ENCODE measurements around the gene KRTAP10-2.

The KRTAP10-2 gene

GRCh38 chr21:44537930-44538911 lies 13.1 kb downstream of the KRTAP10-2 start:
- DNase-seq, result no peak

DNA sequence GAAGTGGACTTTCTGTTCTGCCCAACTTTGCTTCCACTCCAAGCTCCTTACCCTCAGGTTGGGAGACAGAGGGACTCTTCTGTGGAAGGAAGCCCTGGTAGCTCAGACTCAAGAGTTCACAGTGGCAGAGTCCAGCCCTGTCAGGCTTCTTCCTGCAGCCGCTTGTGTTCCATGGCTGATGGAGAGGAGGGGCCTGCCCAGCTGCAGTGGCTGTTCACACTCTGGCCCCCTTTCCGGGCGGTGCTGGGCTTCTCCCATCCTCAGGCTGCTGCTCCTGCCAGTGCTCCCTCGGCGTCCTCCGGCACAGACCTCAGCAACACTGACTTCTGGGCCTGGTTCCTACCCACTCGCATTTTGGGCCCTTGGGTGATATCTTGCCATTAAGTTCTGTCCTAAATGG lies 15.3 kb downstream of the KRTAP10-2 start:
- DNase-seq, result no peak

- DNase-seq, result no peak
Measured at GRCh38 chr21:44534688-44535087, 16.6 kb downstream of the KRTAP10-2 start.

DNA sequence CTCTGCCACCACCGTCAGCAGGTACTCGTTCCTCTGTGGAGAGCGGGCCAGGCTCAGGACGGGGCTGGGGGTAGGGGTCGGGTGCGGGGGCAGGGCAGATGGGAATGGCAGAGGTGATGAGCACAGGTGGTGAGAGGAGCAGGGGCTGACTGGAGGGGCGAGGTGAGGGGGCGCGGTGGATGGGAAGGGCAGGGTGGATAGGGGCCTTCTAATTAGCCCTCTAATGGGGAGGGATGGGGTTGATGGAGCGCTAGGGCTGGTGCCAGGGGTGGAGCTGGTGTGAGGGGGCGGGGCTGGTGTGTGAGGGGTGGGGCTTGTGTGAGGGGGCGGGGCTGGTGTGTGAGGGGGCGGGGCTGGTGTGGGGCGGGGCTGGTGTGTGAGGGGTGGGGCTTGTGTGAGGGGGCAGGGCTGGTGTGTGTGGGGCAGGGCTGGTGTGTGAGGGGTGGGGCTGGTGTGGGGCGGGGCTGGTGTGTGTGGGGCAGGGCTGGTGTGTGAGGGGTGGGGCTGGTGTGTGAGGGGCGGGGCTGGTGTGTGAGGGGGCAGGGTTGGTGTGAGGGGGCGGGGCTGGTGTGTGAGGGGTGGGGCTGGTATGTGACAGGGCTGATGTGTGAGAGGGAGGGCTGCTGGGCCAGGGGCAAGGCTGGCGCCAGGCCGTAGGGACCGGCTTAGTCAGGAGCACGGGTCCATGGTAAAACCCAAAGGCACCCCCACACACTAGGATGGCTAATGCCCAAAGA lies 17.2 kb downstream of the KRTAP10-2 start:
- no peak for DNase-seq

- no peak for DNase-seq
Measured at GRCh38 chr21:44533121-44533890, 18.0 kb downstream of the KRTAP10-2 start.

GRCh38 chr21:44532712-44533111 lies 18.6 kb downstream of the KRTAP10-2 start:
- no peak for DNase-seq

DNA sequence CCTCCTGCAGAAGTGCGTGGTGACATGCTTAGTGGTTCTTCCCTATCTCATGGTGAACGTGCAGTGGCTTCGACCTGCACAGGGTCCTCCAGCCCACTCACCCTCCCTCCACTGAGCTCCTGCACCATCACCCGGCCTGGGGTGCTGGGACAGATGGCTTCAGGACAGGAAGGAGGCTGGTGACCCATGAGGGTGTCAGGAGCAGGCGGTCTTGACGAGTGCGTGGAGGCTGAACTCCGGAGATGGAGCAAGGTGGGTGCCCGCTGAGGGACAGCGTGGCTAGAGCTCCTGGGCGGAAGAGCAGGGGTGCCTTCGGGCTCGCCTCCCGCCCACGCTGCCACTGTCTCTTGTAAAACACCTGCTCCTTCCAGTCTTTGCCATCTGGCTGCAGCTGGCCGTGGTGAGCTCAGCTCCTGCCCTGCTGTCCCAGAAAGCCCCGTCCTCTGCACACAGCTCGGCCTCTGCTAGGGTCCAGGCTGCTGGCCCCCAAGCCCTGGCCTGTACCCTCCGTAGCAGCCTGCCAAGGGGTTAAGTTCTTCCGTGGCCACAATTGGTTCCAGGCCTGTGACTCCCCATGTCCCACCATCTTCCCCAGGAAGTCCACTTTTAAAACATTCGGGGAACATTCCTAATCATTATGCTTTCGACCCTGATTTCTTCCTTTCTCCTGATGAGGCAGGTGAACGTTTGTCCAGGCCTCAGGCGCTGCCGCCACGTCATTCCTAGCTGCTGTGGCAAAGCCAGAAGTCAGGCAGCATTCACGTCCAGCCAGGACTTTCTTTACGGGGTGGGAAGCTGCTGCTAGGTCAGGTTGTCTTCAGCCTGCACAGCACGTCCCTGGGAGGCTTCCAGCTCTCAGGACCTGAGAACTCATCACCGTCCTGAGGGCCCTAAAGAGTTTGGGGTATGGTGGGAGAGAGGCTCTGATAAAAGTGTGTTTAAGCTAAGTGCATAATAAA lies 19.4 kb downstream of the KRTAP10-2 start:
- no peak for DNase-seq

DNA sequence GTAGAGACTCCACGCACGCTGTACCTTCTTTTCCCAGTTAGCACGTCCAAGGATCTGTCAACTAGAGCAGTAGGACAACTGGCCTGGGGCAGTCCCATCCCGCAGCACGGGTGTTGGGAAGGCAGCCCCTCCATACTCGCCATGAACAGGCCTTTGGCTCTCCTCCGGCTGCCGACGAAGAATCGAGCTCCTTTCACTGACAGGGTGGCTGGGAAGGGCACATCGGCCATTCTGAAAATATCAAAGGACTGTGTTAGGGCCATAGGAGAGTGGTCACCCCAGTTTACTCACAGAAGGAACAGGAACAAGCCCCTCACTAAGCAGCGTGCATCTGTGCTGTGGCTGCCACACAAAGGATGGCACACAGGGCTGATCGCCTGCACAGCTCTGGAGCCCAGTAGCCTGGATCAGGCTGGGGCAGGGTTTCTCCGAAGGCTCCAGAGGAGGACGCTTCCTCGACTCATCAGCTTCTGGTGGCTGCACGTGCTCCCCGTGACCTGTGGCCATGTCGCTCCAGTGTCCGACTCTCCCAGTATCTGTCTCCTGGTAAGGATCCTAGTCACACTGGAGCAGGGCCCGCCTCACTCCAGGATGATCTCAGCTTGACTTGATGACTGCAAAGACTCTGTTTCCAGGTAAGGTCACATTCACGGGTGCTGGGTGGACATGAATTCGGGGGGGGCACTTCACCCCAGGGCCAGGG lies 20.3 kb downstream of the KRTAP10-2 start:
- no peak for DNase-seq

DNA sequence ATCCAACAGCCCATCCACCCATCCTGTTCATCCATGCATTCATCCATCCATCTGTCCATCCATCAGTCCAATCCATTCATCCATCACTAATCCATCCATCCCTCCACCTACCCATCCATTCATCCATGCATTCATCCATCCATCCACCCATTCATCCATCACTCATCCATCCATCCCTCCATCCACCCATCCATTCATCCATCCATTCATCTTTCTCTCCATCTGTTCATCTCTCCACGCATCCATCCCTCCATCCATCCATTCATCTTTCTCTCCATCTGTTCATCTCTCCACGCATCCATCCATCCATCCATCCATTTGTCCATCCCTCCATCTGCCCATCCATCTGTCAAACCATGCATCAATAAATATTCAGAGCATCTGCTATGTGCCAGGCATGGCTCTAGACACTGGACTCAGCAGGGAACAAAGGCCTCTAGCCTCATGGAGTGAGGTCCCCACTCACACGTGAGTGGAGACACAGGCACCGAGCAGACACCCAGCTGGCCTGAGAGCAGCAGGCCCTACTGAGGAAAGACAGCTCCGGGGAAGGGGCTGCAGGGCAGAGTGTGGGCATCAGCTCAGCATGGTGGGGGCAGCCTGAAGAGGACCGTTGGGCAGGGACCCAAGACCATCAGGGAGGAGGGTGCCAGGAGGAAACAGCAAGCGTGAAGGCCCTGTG lies 20.9 kb downstream of the KRTAP10-2 start:
- DNase-seq, result no peak

DNA sequence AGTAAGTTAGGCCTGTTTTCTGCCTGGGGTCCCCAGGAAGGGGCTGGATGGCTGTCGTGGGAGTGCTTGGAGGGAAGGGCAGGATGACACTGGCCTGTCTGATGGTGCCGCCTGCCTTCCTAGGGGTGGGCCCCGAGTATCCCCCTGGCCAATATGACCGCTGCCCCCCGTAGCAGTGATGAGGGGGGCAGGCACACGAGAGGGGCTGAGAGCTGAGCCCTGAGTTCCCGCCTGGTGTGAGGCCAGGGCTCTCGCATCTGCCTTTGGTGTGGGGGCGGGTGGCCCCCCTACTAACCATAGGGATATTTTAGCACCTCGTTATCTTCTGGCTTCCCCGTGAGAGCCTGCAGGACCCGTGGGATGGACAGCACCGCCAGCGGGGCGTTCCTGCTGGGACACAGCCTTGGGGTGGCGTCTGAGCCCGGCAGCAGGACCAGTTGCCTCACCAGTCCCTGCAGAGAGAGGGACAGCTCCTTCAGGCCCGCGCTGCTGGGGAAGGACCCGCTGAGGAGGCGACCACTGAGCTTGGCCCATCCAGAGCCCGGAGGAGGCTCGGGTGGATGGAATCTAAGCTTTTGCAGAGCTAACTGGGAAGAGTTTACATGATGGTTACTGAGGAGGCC lies 21.7 kb downstream of the KRTAP10-2 start:
- DNase-seq, result no peak

DNA sequence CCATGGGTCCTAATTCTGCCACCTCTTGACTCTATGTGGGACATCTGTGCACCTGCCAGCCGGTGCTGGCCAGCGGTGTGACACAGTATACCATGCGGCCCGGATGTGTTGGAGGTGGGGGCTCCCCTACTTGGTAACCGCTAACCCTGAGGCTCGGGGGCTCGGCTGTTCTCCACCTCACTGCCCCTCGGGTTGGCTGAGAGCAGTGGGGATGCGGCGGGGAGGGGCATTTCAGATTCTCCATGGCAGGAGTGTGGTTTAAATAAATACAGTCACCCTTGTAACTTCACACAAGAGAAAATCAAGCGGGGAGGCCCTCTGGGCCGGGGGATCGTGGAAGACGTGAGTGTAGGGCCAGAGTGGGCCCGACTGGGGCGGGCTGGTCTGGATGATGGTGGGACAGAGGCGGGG lies 22.3 kb downstream of the KRTAP10-2 start:
- no peak for DNase-seq

DNA sequence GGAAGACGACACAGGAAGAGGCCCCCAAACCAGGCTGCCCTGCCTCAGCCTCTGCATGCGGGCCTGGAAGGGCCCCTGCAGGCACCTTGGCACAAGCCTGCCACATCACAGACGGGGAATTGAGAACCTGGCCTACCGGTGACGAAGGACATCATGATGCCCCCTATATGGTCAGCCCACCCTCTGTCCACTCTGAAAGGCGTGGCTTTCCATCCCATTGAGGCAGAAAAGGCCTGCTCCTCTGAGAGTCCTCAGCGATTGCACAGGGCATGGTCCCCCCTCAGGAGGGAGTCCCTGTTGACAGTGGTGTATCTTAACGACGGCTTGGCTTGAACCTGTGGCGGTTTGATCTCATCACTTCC lies 22.7 kb downstream of the KRTAP10-2 start:
- no peak for DNase-seq

DNA sequence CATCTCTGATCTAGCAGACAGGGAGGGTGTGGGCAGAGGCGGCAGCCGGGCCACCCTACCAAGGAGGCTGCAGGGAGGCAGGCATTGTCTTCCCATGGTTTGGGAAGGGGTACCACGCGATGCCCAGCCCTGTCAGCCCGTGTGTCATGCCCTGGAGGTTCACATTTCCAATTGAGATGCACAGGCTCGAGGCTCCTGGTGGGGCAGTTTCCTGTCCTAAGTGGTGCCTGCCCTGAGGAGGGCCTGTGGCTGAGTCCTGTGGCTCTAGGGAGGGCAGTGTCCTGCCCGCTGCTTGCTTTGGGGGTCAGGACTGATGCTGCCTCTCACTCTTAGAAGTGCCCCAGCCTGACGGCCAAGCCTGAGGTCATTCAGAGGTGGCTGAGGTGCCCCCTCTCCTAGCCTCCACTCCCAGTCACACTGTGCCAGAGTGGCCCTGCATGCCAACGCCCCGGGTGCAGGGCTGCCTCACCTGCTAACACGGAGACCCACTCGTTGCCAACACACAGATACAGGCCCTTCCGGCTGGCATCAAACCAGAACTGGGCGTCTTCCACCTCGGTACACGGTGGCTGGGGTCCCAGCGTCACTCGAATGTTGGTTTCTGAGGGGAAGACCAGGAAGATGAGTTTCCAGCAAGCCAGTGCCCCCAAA lies 23.2 kb downstream of the KRTAP10-2 start:
- DNase-seq, result no peak

GRCh38 chr21:44527156-44527982 lies 23.9 kb downstream of the KRTAP10-2 start:
- DNase-seq, result no peak

- DNase-seq, result no peak
Measured at GRCh38 chr21:44526096-44526997, 25.0 kb downstream of the KRTAP10-2 start.

- DNase-seq, result no peak
Measured at GRCh38 chr21:44525391-44526095, 25.8 kb downstream of the KRTAP10-2 start.

All from hippocampal formation (tissue), 2 donors.